Neural progenitor cell (in vitro differentiated cells): ENCODE results near the gene CAPN8. TPM values are rescaled to one million over a fixed set of nuclear protein-coding genes. Genes with fewer than 3 reads are reported as not detected.

ENCODE experiments used
- DNase-seq: peaks from one replicate; pipeline ENCODE4 v3.0.0-alpha.2; 2016; ENCODE audit warnings: low spot score
- H2AFZ ChIP-seq: fragments of 200-600 bp; sonication (generic); replicated peaks from 2 replicates; pipeline ENCODE4 v1.6.1; 2016; ENCODE audit warnings: antibody characterized with exemption
- H3F3A ChIP-seq: fragments of 200-600 bp; sonication (generic); 2 replicates; pipeline ENCODE4 v1.6.1; 2016; ENCODE audit warnings: antibody characterized with exemption, low read depth
- H3K27ac ChIP-seq: fragments of 200-600 bp; sonication (generic); 2 replicates; pipeline ENCODE4 v1.5.1; 2016; ENCODE audit warnings: mild to moderate bottlenecking
- H3K27me3 ChIP-seq: fragments of 200-600 bp; sonication (generic); 2 replicates; pipeline ENCODE4 v1.6.1; 2016; ENCODE audit warnings: mild to moderate bottlenecking, moderate library complexity
- H3K36me3 ChIP-seq: fragments of 200-600 bp; sonication (generic); 2 replicates; pipeline ENCODE4 v1.5.1; 2016
- H3K4me1 ChIP-seq: fragments of 200-600 bp; sonication (generic); 2 replicates; pipeline ENCODE4 v1.6.1; 2016; ENCODE audit warnings: mixed run types
- H3K4me2 ChIP-seq: fragments of 200-600 bp; sonication (generic); 2 replicates; pipeline ENCODE4 v1.6.1; 2016
- H3K4me3 ChIP-seq: fragments of 200-600 bp; sonication (generic); 2 replicates; pipeline ENCODE4 v1.5.1; 2016
- H3K79me2 ChIP-seq: fragments of 200-600 bp; sonication (generic); 2 replicates; pipeline ENCODE4 v1.6.1; 2016; ENCODE audit warnings: low read depth
- H3K9ac ChIP-seq: fragments of 200-600 bp; sonication (generic); 2 replicates; pipeline ENCODE4 v1.6.1; 2016
- H3K9me3 ChIP-seq: fragments of 200-600 bp; sonication (generic); 2 replicates; pipeline ENCODE4 v1.5.1; 2016; ENCODE audit warnings: low read depth
- H4K20me1 ChIP-seq: fragments of 200-600 bp; sonication (generic); 2 replicates; pipeline ENCODE4 v1.6.1; 2016; ENCODE audit warnings: low read depth
- H3K27ac Mint-ChIP-seq: 3 replicates; pipeline ENCODE4 v1.8.0; 2021; ENCODE audit warnings: mixed read lengths
- H3K27me3 Mint-ChIP-seq: 2 replicates; pipeline ENCODE4 v1.8.0; 2022; ENCODE audit warnings: low read depth, mild to moderate bottlenecking, inconsistent platforms, moderate library complexity, mixed read lengths; ENCODE audit not compliant: insufficient read depth
- H3K36me3 Mint-ChIP-seq: 3 replicates; pipeline ENCODE4 v1.8.0; 2021; ENCODE audit warnings: mixed read lengths
- H3K4me1 Mint-ChIP-seq: 3 replicates; pipeline ENCODE4 v1.8.0; 2021; ENCODE audit warnings: mixed read lengths
- H3K4me3 Mint-ChIP-seq: 3 replicates; pipeline ENCODE4 v1.8.0; 2021; ENCODE audit warnings: mild to moderate bottlenecking, moderate library complexity, mixed read lengths
- H3K9me3 Mint-ChIP-seq: 3 replicates; pipeline ENCODE4 v1.8.0; 2020; ENCODE audit warnings: mixed read lengths
- CTCF ChIP-seq: fragments of 200-600 bp; sonication (generic); IDR thresholded peaks from 2 replicates; pipeline ENCODE4 v1.5.1; 2017; ENCODE audit warnings: antibody characterized with exemption, mild to moderate bottlenecking
- EZH2 ChIP-seq: fragments of 200-600 bp; sonication (generic); IDR thresholded peaks from 2 replicates; pipeline ENCODE4 v1.6.1; 2017; ENCODE audit warnings: antibody characterized with exemption, mild to moderate bottlenecking, moderate library complexity
- EZH2phosphoT487 ChIP-seq: fragments of 200-600 bp; sonication (generic); IDR thresholded peaks from 2 replicates; pipeline ENCODE4 v1.6.1; 2017; ENCODE audit warnings: antibody characterized with exemption
- total RNA-seq: library from RNA; depleted of rRNA; stranded (reverse); fragments of >200 nt; gene quantifications from 2 replicates; pipeline ENCODE4 v1.2.3, GENCODE V29; 2015; ENCODE audit warnings: low replicate concordance

CAPN8 gene
- total RNA-seq, 1 donor from 2014 or later, result not detected

DNA sequence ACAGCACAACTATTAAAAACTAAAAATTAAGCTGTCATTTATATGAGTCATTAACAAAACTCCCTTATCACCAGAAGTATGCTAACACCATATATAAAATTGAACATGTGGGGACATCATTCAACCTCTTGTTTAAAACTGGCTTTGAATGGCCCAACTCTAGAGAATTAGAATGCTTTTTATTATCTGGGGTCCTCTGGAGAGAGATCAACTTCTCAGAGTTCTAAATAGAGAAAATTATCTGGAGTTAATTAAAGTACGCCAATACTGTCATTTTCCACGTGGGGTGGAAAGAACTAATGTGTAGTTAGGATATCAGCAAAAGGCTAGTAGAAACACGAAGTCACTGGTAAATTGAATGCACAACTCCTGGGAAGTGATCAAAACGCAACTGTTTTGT, 25.6 kb upstream of the CAPN8 start:
- Histone ChIP-seq H3K4me1 (no peaks in the 10 kb centered on the region), H4K20me1 (no peaks in the 10 kb centered on the region), H3K27ac (no peak overlapping the region), H3K9ac (no peak overlapping the region), H3K36me3 (no peaks in the 10 kb centered on the region), H3K79me2 (no peaks in the 10 kb centered on the region), H3F3A (no peaks in the 10 kb centered on the region), H2AFZ (no peak overlapping the region), H3K27me3 (no peaks in the 10 kb centered on the region), H3K9me3 (no peaks in the 10 kb centered on the region), H3K4me2 (no peak overlapping the region), H3K4me3 (no peak overlapping the region)
- Mint-ChIP-seq H3K27me3 (no peaks in the 10 kb centered on the region), H3K4me3 (no peak overlapping the region), H3K9me3 (no peaks in the 10 kb centered on the region), H3K27ac (no peak overlapping the region), H3K4me1 (no peaks in the 10 kb centered on the region), H3K36me3 (no peaks in the 10 kb centered on the region)
- no peak for TF ChIP-seq CTCF
- no peak for TF ChIP-seq EZH2phosphoT487
- no peak for DNase-seq

- no peak overlapping the region for H3K27ac Mint-ChIP-seq
- Histone ChIP-seq H3K27ac (no peak overlapping the region), H3K79me2 (no peaks in the 10 kb centered on the region), H3K4me2 (no peak overlapping the region), H3K36me3 (no peaks in the 10 kb centered on the region), H3K4me1 (no peaks in the 10 kb centered on the region), H3K9ac (no peak overlapping the region), H4K20me1 (no peaks in the 10 kb centered on the region), H3K4me3 (no peak overlapping the region), H3K9me3 (no peaks in the 10 kb centered on the region), H2AFZ (no peak overlapping the region), H3K27me3 (no peaks in the 10 kb centered on the region), H3F3A (no peaks in the 10 kb centered on the region)
- no peaks in the 10 kb centered on the region for H3K4me1 Mint-ChIP-seq
- H3K4me3 Mint-ChIP-seq, result no peak overlapping the region
- TF ChIP-seq EZH2phosphoT487, result no peak
- TF ChIP-seq CTCF, result no peak
- TF ChIP-seq EZH2, result no peak
- peaks cover 3% of the 10 kb centered on the region for H3K27me3 Mint-ChIP-seq
- DNase-seq, result no peak
- no peaks in the 10 kb centered on the region for H3K9me3 Mint-ChIP-seq
- no peaks in the 10 kb centered on the region for H3K36me3 Mint-ChIP-seq
Observed at GRCh38 chr1:223684488-223684792, 18.9 kb upstream of the CAPN8 start.

DNA sequence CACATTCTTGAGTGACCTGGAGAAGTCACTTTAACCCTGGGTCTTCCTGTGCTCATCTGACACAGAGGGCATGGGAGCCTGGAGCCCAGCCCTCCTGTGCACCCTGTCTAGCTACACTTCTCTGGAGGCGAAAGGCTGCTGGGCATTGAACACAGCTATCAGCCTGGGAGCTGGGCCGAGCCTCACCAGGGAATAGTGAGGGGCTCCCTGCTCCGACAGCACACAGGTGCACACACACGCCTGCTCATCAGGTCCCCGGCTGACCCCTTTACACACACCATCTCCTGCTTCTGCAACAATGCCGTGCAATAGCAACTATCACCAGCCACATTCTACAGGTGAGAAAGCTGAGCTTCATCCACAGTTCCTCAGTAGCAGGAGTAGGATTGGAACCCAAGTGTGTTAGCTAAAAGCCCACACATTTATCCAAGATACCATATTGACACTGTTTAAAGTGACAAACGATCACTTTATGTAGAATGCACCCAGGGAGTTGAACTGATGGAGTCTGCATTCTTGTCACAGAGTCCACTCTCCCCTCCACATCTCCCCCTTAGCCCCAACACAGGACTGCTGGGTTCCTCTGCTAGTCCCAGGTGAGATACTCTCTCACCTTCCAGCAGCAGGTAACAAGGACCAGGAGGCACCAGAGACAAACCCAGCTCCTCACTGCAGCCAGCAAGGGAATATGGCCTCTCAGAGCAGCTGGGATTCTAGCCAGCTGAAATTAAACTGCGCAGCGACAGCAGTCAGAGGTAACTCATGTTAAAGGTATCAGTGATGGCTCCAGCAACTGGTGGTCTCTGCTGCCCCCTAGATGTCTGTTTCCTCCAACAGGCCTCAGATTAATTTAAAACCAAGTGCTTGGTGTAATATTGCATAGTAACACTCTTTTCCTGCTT, 18.3 kb upstream of the CAPN8 start:
- no peak overlapping the region for H3K4me3 Mint-ChIP-seq
- TF ChIP-seq CTCF, result peak; percentile 88
- no peak for TF ChIP-seq EZH2phosphoT487
- no peaks in the 10 kb centered on the region for H3K9me3 Mint-ChIP-seq
- Histone ChIP-seq H3K9ac (no peak overlapping the region), H3K27ac (no peak overlapping the region), H3K27me3 (no peaks in the 10 kb centered on the region), H3K4me1 (no peaks in the 10 kb centered on the region), H4K20me1 (no peaks in the 10 kb centered on the region), H2AFZ (peak overlapping the region; percentile 83), H3K4me3 (no peak overlapping the region), H3K79me2 (no peaks in the 10 kb centered on the region), H3K36me3 (no peaks in the 10 kb centered on the region), H3F3A (no peaks in the 10 kb centered on the region), H3K9me3 (no peaks in the 10 kb centered on the region), H3K4me2 (no peak overlapping the region)
- H3K36me3 Mint-ChIP-seq, result no peaks in the 10 kb centered on the region
- no peaks in the 10 kb centered on the region for H3K4me1 Mint-ChIP-seq
- DNase-seq, result peak; percentile 80
- H3K27ac Mint-ChIP-seq, result no peak overlapping the region
- H3K27me3 Mint-ChIP-seq, result peaks cover 3% of the 10 kb centered on the region
